Activated CD4-positive, CD25-positive, alpha-beta regulatory T cell treated with anti-CD3 and anti-CD28 coated beads, Interleukin-2, amount 50 U/mL, for 24 hours (primary cell): Measurements from ENCODE around the gene CRNKL1.

Source experiments
- ATAC-seq, 2 donors: fragments of 150-1000 bp; cut with Tn5 transposase; one replicate each; pipeline ENCODE4 v1.10.0; 2021; ENCODE audit warnings: mild to moderate bottlenecking in 1 of 2, moderate library complexity in 1 of 2

Gene CRNKL1

GRCh38 chr20:20052074-20052970 is at the start of gene CRNKL1, which contains the start of gene CFAP61:
Gene CRNKL1 (minus strand): TSS chr20:20052466. CDS start chr20:20052342, 124 bp downstream.
Gene CFAP61 (plus strand): TSS chr20:20052532. CDS start chr20:20056654, 4,122 bp downstream.
- ATAC-seq = peak; percentile 96 to 97

GRCh38 chr20:20100881-20101280 is 48.6 kb upstream of the CRNKL1 start:
- no peak for ATAC-seq

GRCh38 chr20:20096421-20096820 is 44.2 kb upstream of the CRNKL1 start:
- ATAC-seq = no peak

DNA sequence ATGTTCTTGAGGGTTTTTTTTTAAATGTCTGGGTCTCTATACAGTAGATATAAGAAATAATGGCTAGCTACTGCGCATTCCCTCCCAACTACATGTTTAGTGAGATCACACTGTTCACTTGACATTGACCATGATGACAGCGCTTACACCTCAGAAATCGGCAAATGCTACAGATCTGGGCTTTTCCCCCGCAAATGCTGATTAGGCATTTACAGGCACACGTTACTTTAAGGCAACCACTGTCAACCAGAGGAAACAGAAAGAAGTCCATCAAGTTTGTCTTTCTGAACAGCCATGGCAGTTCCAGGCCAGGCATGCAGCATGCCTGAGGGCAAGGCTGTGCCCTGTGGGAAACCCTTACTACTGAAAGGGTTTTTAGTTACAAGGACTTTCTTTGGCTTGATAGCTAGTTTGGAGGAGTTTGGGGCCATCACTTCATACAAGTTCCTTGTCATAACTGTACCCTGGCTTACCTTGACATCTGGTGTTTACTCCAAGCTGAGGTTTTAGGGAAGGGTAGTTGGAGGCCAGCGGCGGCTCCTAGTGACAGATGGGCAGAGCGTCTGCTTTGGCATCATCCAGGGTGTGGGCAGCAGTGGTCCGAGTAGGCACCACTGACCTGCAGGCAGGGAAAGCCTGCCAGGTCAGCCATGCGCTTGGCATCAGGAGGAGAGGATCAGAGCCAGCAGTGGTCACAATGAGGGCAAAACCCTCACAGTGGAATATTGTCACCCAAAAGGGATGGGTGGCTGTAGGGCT is 43.0 kb upstream of the CRNKL1 start:
- no peak for ATAC-seq

DNA sequence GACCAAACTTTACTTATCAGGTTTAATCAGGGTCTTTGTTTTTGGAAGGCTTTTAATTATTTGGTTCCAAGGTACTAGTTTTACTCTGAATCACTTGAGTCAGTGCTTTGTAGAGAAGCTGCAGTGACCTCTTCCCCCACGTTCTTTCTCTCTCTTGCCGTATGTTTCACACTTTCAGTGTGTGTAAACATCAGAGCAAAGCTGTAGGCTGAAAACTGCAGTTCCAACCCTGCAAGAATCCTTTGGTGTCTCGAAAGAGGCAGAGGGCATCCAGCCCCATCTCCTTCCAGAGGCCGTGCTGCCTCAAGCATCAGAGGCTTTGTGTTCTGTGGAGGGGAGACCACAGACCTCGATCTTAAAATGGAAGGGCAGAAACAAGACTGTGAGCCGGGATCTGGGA is 42.1 kb upstream of the CRNKL1 start:
- no peak for ATAC-seq

GRCh38 chr20:20092827-20093226 is 40.6 kb upstream of the CRNKL1 start:
- no peak for ATAC-seq

DNA sequence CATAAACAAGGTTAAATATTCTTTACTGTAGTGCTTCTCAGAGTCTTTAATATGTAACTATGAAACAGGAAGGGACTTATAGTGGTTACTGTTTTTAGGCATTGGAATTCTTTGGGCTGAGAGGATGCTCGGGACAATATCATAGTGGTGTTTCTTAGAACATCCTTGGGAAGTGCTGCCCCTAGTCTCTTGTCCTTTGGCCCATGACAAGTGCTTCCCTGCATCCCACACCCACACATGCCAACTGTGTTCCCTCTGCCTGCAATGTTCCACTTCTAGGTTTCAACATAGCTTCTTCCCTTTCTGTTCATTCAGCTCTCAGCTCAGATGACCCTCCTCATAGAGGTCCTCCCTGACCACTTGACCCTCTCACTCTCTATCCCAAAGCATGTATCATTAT is 37.7 kb upstream of the CRNKL1 start:
- ATAC-seq = no peak

DNA sequence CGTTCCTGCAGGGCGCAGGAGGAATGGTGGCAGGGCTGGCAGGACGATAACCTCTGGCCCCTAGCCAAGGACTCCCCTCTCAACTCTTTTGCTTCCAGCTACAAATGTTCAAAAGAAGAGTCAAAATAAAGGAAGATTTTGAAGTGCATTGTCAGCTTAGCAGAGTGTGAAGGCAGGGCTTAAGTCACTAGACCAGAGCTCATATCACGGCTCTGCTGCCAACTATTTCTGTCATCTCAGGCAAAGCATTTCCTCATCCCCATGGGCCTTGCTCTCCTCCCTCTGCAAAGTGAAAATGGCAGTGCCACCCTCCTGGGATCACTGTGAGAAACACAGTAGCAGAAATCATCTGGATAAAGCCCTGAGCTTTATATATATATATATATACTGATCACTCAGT is 36.8 kb upstream of the CRNKL1 start:
- ATAC-seq = no peak

- no peak for ATAC-seq
Observed at GRCh38 chr20:20085812-20086211, 33.5 kb upstream of the CRNKL1 start.

DNA sequence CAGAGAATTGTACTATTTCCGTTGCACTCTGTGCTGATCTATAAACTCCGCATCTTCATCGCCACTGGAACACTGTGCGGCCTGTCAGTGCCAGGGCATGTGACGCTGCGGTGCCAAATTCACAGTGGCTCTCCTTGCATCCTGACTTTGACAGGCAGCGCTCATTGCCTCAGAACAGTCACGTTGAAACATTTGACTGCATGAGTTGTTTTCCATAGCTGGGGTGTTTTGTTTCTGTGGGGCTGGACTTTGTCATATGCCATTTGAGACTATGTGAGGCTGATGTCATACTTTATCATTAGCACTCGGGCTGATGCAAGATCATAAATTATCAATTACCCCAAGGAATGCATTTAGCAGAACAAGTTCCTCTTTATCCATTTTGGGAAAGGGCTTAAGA is 32.8 kb upstream of the CRNKL1 start:
- no peak for ATAC-seq

GRCh38 chr20:20084296-20084752 is 32.1 kb upstream of the CRNKL1 start:
- no peak for ATAC-seq

GRCh38 chr20:20083807-20084206 is 31.5 kb upstream of the CRNKL1 start:
- ATAC-seq = peak; percentile 48 to 64

DNA sequence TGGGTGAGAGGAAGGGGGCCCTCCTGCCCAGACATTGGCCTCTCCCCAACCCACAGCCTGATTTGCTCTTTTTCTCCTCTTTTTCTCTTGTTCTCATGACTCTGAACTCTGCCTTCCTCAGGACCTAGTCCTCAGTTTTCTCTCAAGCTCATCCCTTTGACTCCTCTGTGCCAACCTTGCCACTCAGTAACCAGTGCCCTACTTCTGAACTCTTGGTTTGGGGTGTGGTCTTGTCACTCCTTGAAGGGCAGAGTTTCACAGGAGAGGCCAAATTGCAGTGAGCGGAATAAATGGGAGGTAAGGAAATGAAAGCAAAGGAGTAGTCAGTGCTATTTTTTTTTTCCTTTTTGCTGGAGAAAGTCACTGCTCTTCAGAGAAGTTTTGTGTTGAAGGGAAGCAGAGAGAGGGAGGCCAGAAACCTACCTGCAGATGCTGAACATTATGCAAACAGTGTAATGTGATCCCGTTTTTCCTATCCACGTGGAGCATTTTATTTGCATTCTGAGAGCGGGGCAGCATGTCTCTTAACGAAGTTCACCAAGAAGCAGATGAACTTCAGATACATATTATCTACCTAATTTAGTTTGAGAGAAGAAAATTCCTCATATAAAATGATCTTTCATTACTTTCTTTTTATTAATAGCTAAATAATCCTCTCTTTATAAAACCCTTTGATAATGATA is 27.0 kb upstream of the CRNKL1 start:
- ATAC-seq = no peak

GRCh38 chr20:20078041-20078440 is 25.8 kb upstream of the CRNKL1 start:
- no peak for ATAC-seq

DNA sequence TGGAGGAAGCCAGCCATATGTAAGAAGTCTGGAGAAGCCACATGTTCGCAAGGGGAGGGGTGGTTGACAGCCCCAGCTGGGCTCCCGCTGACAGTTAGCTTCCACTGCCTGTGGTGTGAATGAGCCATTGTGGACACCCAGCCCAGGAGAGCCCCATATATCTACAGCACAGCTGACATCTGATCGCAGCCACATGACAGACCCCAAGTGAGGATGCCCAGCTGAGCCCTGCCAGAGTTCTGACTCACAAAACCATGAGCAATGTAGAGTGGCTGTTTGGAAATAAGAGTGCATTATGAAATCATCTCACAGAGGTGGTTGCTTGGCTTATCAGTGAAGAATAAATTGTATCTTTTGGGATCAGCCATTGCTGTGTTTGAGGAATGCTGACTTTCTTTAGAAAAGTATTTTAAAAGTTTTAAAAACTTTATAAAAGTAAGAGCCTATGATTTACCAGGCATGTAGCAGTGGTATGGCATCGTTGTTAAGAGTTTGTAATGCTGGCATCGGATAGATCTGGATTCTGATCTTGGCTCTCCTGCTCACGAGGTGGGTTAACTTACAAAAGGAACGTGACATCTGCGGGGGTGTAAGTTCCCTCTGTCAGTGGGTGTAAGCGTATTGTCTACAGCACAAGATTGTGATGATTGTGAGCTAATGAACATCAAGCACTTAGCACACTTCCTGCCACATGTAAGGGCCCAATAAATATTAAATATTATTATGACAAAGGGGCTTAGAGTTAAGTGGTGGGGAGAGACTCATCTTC is 24.2 kb upstream of the CRNKL1 start:
- ATAC-seq = no peak

DNA sequence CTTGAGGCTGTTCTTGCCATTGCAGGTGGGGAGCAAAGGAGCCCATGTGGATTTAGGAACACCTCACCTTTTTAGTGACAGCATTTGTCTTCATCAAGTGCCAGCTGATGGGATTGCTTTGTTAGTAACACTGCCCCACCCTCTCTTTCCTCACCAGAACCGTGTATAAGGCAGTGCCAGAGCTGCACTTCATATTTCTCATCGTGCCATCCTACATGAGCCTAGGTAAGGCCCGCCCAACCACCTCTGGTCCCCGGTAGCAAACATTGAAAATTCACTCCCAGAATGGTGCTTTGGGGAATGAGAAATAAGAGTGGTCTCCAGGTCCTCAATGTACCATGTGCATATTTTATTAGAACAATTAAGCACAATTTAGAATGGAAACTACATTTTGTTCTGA is 22.8 kb upstream of the CRNKL1 start:
- no peak for ATAC-seq

- ATAC-seq = no peak
Observed at GRCh38 chr20:20073801-20074371, 21.6 kb upstream of the CRNKL1 start.

GRCh38 chr20:20070871-20071726 is 18.8 kb upstream of the CRNKL1 start:
- no peak for ATAC-seq

DNA sequence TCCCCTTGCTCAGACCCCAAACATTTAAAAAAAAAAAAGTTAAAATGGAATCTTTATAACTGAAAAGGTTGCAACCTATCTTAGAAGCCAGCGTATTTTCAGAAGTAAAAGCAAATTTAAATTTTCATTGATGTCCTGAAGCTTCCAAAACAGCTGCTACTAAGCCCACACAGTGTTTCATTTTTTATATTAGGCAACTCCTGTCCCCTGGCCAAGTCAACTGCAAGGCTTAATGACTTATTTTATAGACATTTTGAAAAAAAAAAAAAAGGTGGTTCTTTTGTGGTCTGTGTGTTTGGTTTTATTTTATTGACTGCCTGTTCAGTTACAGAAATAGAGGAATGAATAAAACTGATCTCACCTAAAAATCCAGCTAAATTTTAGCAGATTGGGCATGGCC is 13.1 kb upstream of the CRNKL1 start:
- ATAC-seq = no peak

- ATAC-seq = no peak
Observed at GRCh38 chr20:20063941-20064702, 11.9 kb upstream of the CRNKL1 start.
